HepG2 (cell line): ENCODE measurements around the gene TFEC.

Experiments used
- ARNT ChIP-seq: fragments of 450-650 bp; IDR thresholded peaks from 2 replicates; pipeline ENCODE4 v1.6.1; 2017
- CHD4 ChIP-seq: fragments of 200-600 bp; sonication (generic); IDR thresholded peaks from 2 replicates; pipeline ENCODE4 v1.7.0; 2017; ENCODE audit warnings: mild to moderate bottlenecking, low read length, borderline replicate concordance
- NBN ChIP-seq: fragments of 450-650 bp; conservative IDR thresholded peaks from 2 replicates; pipeline ENCODE4 v1.6.1; 2017
- NFATC3 ChIP-seq: sonication (generic); formaldehyde crosslinking; IDR thresholded peaks from 2 replicates; pipeline ENCODE4 v1.5.1; 2020; ENCODE audit warnings: mild to moderate bottlenecking, missing genetic modification reagents
- SP2 ChIP-seq: sonication (generic); formaldehyde crosslinking; IDR thresholded peaks from 2 replicates; pipeline ENCODE4 v1.5.1; 2020; ENCODE audit warnings: mild to moderate bottlenecking, missing genetic modification reagents
- SSRP1 ChIP-seq: IDR thresholded peaks from 2 replicates; pipeline ENCODE4 v1.6.1; 2016; ENCODE audit warnings: control low read depth
- TOE1 ChIP-seq: sonication (generic); formaldehyde crosslinking; IDR thresholded peaks from 2 replicates; pipeline ENCODE4 v1.4.0; 2020; ENCODE audit warnings: mild to moderate bottlenecking, missing genetic modification reagents
- ZFP37 ChIP-seq: sonication (generic); formaldehyde crosslinking; IDR thresholded peaks from 2 replicates; pipeline ENCODE4 v1.4.0; 2020; ENCODE audit warnings: missing genetic modification reagents, borderline replicate concordance
- TF ChIP-seq, protein P1 (sequence below): sonication (generic); formaldehyde crosslinking; IDR thresholded peaks from 2 replicates; pipeline ENCODE4 v1.5.0; 2020; ENCODE audit warnings: mild to moderate bottlenecking, missing genetic modification reagents, moderate library complexity
- TF ChIP-seq, protein P2 (sequence below): sonication (generic); formaldehyde crosslinking; IDR thresholded peaks from 2 replicates; pipeline ENCODE4 v1.4.0; 2020; ENCODE audit warnings: mild to moderate bottlenecking, missing genetic modification reagents

DNA sequence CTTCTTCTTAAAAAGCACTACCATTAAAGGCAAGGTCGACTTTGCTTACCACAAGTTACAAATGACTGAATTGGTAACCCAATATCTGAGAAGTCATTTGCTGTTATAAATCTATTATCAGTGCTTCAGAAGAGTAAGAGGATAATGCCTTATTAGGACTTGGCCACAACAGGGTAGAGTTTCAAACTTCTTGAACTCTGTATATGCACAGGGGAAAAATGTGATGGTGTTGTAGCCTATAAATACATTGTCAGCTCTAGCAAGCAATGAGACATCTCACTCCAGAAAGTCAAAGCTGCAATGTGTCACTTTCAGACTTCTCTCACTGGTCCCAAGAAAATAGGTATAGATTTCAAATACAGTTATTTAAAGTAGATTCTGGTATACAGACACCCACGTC, 9.3 kb downstream of the TFEC start:
- TF ChIP-seq ZFP37 (no peak), NBN (no peak), SP2 (CRISPR knock-in tag) (no peak), CHD4 (no peak), ARNT (no peak), SSRP1 (CRISPR knock-in tag) (no peak), TOE1 (no peak), NFATC3 (CRISPR knock-in tag) (no peak)
- TF ChIP-seq, protein P1, sequence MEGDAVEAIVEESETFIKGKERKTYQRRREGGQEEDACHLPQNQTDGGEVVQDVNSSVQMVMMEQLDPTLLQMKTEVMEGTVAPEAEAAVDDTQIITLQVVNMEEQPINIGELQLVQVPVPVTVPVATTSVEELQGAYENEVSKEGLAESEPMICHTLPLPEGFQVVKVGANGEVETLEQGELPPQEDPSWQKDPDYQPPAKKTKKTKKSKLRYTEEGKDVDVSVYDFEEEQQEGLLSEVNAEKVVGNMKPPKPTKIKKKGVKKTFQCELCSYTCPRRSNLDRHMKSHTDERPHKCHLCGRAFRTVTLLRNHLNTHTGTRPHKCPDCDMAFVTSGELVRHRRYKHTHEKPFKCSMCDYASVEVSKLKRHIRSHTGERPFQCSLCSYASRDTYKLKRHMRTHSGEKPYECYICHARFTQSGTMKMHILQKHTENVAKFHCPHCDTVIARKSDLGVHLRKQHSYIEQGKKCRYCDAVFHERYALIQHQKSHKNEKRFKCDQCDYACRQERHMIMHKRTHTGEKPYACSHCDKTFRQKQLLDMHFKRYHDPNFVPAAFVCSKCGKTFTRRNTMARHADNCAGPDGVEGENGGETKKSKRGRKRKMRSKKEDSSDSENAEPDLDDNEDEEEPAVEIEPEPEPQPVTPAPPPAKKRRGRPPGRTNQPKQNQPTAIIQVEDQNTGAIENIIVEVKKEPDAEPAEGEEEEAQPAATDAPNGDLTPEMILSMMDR (CRISPR knock-in tag): no peak
- TF ChIP-seq, protein P2, sequence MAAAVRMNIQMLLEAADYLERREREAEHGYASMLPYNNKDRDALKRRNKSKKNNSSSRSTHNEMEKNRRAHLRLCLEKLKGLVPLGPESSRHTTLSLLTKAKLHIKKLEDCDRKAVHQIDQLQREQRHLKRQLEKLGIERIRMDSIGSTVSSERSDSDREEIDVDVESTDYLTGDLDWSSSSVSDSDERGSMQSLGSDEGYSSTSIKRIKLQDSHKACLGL: no peak
